ENCODE data around the gene MMP21.

Gene MMP21

DNA sequence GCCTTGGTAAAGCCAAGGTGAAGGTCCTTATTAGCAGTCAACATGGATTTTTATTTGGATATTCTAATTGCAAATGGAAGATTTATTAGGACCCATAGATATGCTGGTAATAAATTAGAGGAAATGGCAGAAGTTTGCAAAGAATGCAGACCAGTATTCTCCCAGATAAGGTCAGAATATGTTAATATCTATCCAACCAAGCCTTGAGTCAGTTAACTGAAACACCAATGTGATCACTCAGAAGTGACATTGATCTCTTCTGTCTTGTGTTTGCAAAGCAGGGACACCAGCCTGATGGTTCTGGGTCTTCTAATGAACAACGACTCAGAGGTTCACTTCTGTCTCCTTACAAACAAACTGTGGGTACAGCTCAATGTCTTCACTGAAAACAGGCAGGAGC is 26.0 kb upstream of the MMP21 start:
- H3K4me3 ChIP-seq (ENCODE audit: low read length): no peak overlapping the region
- TF ChIP-seq, protein P1, sequence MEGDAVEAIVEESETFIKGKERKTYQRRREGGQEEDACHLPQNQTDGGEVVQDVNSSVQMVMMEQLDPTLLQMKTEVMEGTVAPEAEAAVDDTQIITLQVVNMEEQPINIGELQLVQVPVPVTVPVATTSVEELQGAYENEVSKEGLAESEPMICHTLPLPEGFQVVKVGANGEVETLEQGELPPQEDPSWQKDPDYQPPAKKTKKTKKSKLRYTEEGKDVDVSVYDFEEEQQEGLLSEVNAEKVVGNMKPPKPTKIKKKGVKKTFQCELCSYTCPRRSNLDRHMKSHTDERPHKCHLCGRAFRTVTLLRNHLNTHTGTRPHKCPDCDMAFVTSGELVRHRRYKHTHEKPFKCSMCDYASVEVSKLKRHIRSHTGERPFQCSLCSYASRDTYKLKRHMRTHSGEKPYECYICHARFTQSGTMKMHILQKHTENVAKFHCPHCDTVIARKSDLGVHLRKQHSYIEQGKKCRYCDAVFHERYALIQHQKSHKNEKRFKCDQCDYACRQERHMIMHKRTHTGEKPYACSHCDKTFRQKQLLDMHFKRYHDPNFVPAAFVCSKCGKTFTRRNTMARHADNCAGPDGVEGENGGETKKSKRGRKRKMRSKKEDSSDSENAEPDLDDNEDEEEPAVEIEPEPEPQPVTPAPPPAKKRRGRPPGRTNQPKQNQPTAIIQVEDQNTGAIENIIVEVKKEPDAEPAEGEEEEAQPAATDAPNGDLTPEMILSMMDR (IDR thresholded peaks at IDR 0.05; ENCODE audit: insufficient read depth, low read depth, low read length, missing control alignments): no peak
- DNase-seq (ENCODE audit: low read depth): no peak

DNA sequence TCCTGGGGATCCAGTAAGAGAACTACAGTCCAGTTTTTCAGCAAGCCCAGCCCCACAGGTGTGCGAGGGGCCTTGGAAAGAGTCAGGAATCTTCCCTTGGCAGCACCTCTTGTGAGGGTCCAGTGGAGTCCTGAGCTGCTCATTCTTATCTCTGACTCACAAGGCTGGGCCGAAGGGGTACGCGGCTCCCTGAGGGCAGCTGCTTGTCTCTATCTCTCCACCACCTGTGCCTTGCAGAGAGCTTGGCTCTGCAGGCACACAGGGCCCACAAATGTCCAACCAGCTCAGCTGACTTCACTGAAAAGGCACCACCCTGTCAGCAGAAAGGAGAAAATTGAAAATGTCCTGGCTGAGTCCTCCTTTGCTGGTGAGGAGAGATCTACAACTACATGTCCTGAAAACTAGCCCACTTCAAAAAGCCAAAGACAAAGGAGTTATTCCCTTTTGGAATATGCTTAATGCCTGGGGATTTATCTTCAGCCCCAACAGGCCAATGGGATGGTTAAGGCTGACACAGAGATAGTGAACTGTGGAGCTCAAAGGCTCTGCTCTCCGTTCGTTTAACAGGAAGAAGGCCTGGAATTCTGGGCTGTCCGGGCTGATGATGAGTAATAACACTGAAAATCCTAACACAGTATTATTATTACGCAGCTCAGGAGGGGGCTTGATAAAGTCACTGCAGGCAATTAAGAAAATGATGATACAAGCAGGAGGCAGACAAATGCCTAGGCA is 24.0 kb upstream of the MMP21 start:
- TF ChIP-seq, protein P1 (IDR thresholded peaks at IDR 0.05; ENCODE audit: insufficient read depth, low read depth, low read length, missing control alignments): no peak
- H3K4me3 ChIP-seq (ENCODE audit: low read length): no peak overlapping the region
- no peak for DNase-seq (ENCODE audit: low read depth)

DNA sequence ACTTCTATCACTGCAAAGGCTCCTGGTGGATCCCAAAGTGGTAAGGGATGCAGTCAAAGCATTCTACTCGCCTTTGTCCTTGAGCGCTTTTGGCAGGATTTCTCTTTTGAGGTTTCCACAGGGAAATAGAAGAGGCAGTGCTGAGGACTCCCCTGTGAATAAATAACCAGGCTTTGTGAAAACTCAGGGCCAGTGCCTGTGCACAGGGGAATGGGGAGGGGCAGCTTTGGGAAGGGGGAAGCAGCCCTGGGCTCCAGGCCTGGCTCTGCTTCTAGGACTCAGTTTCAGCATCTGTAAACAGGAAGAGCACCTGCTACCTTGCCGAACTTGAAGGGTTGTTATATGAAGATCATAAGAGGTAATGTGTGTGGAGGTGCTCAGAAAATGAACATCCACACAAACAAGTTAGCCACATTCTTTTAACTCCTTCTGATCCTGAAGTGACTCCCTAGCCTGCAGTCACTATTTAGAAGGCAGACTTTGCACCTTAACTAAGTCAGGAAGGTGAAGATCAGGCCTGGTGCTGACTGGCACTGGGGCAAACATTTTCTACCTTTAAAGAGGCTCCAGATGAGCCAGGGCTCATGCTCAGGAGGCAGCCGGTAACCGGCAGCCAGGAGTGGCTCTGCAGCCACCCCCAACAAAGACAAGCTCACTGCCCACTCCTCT is 22.5 kb upstream of the MMP21 start:
- no peak for DNase-seq (ENCODE audit: low read depth)
- TF ChIP-seq, protein P1 (IDR thresholded peaks at IDR 0.05; ENCODE audit: insufficient read depth, low read depth, low read length, missing control alignments): no peak

DNA sequence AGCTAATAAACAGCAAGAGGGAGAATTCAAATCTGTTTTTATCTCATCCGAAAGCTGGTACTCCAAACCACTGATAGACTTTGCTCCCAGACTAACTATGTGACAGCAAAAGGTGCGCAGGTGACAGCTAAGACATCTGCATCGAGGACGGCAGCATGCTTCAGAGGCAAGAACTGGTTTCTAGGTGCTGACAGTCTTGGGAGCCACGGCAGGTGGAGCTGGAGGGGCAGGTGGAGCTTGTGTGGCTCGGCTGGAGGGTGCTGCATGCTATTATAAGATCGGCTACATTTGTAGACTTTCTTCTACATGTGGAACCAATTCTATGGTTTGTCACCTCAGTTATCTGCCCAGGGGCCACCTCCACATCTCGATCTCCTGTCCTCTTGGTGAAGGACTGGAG is 21.8 kb upstream of the MMP21 start:
- TF ChIP-seq, protein P1 (IDR thresholded peaks at IDR 0.05; ENCODE audit: insufficient read depth, low read depth, low read length, missing control alignments): no peak
- H3K4me3 ChIP-seq (ENCODE audit: low read length): no peak overlapping the region
- no peak for DNase-seq (ENCODE audit: low read depth)

More for the DNA sequence above, 22.5 kb upstream of the MMP21 start:
- no peak overlapping the region for H3K4me3 ChIP-seq (ENCODE audit: low read length)

DNA sequence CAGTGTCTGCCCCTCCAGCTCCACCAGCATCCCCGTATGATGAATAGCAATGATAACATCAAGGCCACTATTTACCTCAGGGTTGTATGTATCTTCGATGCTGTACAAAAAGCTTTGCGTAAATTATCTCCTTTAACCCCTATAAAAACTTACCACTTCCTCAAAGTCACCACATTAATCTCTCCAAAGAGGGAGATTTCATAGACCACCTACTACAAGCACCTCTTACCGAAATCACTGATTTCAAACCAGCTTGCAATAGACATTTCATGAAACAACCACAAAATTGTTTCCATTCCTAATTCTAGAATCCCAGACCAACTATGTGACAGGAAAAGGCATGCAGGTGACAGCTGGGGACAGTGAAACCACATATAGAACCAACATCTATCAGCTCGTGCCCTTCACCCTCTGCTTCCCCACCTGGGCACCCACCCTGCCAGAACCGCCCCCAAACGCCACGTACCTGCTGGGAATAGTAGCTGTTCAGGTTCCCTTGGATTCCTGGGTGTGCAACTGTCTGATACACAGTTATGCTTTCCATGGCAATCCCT is 20.1 kb upstream of the MMP21 start:
- TF ChIP-seq, protein P1 (IDR thresholded peaks at IDR 0.05; ENCODE audit: insufficient read depth, low read depth, low read length, missing control alignments): no peak
- H3K4me3 ChIP-seq (ENCODE audit: low read length): no peak overlapping the region
- DNase-seq (ENCODE audit: low read depth): no peak

DNA sequence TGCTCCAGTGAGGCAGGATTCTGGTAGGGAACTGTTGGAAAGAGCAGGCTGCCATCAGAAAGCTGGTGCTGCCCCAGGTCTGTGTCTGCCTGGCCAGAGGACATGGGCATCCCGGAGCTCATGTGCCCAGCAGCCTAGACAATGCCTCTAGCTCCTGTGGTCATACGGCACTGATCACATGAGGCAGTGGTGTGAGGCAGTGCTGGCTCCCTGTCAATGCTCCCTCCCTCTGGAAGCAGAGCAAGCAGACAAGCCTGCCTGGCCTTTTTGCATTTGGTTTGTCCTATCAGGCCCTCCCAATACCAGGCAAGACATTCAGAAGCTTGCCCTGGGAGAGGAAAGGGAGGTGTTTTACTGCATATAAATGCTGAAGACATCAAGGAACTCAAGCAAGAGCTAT is 19.5 kb upstream of the MMP21 start:
- TF ChIP-seq, protein P1 (IDR thresholded peaks at IDR 0.05; ENCODE audit: insufficient read depth, low read depth, low read length, missing control alignments): no peak
- no peak overlapping the region for H3K4me3 ChIP-seq (ENCODE audit: low read length)
- no peak for DNase-seq (ENCODE audit: low read depth)
